Activated CD8-positive, alpha-beta T cell treated with anti-CD3 and anti-CD28 coated beads, Interleukin-2, amount 10 ng/mL, durations not matched to agents 7 days and 5 days (primary cell): ENCODE results near the gene CD48. TPM values are rescaled to one million over a fixed set of nuclear protein-coding genes. Genes with fewer than 3 reads are reported as not detected.
A peak's percentile ranks its signal among the peaks of the same experiment; 100 is the strongest.

ENCODE experiments used
- ATAC-seq: fragments of 150-1000 bp; cut with Tn5 transposase; one replicate; pipeline ENCODE4 v1.10.0; 2021; ENCODE audit warnings: moderate library complexity
- CTCF ChIA-PET: fragments of 350-600 bp; sonication (Branson Sonifier 250); formaldehyde crosslinking; loops from one replicate; lab custom pipeline; 2021; ENCODE audit warnings: antibody characterized with exemption; lab: Charles Lee
- POLR2A ChIA-PET: fragments of 350-600 bp; sonication (Branson Sonifier 250); formaldehyde crosslinking; loops from one replicate; lab custom pipeline; 2021; ENCODE audit warnings: antibody characterized with exemption; lab: Charles Lee
- DNase-seq: peaks from one replicate; pipeline ENCODE4 v3.0.0-alpha.2; 2020
- H3K27ac Mint-ChIP-seq: one replicate; pipeline ENCODE4 v1.8.0; 2021; ENCODE audit warnings: mild to moderate bottlenecking, mixed read lengths
- H3K27me3 Mint-ChIP-seq: one replicate; pipeline ENCODE4 v1.8.0; 2021; ENCODE audit warnings: low read depth, mixed read lengths
- H3K36me3 Mint-ChIP-seq: one replicate; pipeline ENCODE4 v1.8.0; 2021; ENCODE audit warnings: low read depth, mixed read lengths
- H3K4me1 Mint-ChIP-seq: one replicate; pipeline ENCODE4 v1.8.0; 2021; ENCODE audit warnings: low read depth, mixed read lengths
- H3K4me3 Mint-ChIP-seq: one replicate; pipeline ENCODE4 v1.8.0; 2021; ENCODE audit warnings: mild to moderate bottlenecking, mixed read lengths
- H3K9me3 Mint-ChIP-seq: one replicate; pipeline ENCODE4 v1.8.0; 2022; ENCODE audit warnings: mixed read lengths; ENCODE audit not compliant: insufficient read depth
- total RNA-seq, 2 experiments: library from RNA; stranded (reverse); gene quantifications; one replicate each; pipeline ENCODE4 v1.2.3, GENCODE V29; 2021

Gene CD48
- total RNA-seq, 2 experiments from 2014 or later = 325 to 327 TPM

- no peaks in the 10 kb centered on the region for H3K9me3 Mint-ChIP-seq
- H3K36me3 Mint-ChIP-seq = peaks cover 90% of the 10 kb centered on the region
- no peaks in the 10 kb centered on the region for H3K27me3 Mint-ChIP-seq
- POLR2A ChIA-PET = interaction anchor here (1.0 kb wide), 1 partner anchor 16 kb away, joined by 3 read pairs; no protein-coding TSS in a partner anchor
- H3K4me1 Mint-ChIP-seq = peaks cover 93% of the 10 kb centered on the region
- no peak for DNase-seq
- ATAC-seq = no peak
- H3K27ac Mint-ChIP-seq = peak overlapping the region; percentile 40
- H3K4me3 Mint-ChIP-seq = no peak overlapping the region
- CTCF ChIA-PET = no interaction called here
Measured at GRCh38 chr1:160636076-160636475, 75.5 kb downstream of the CD48 start.

- peaks cover 93% of the 10 kb centered on the region for H3K36me3 Mint-ChIP-seq
- no peaks in the 10 kb centered on the region for H3K27me3 Mint-ChIP-seq
- POLR2A ChIA-PET = interaction anchor here (1.0 kb wide), 1 partner anchor 15 kb away, joined by 3 read pairs; no protein-coding TSS in a partner anchor
- no peaks in the 10 kb centered on the region for H3K9me3 Mint-ChIP-seq
- ATAC-seq (no peak), DNase-seq (no peak)
- H3K4me3 Mint-ChIP-seq = no peak overlapping the region
- peaks cover 95% of the 10 kb centered on the region for H3K4me1 Mint-ChIP-seq
- H3K27ac Mint-ChIP-seq = peak overlapping the region; percentile 78
- CTCF ChIA-PET = no interaction called here
Measured at GRCh38 chr1:160634543-160635491, 76.8 kb downstream of the CD48 start.

GRCh38 chr1:160633330-160633903 is 78.2 kb downstream of the CD48 start:
- ChIA-PET CTCF (interaction anchor here (1.0 to 7.5 kb wide), 6 partner anchors 12 to 142 kb away, joined by 3 to 76 read pairs (median 7); partner anchors contain the start of gene SLAMF1), POLR2A (interaction anchor here (1.1 to 1.7 kb wide), 3 partner anchors 10 to 45 kb away, joined by 4 to 14 read pairs (median 8); partner anchors contain the start of gene SLAMF1)
- Mint-ChIP-seq H3K4me1 (peaks cover 93% of the 10 kb centered on the region), H3K4me3 (peak overlapping the region; percentile 0), H3K36me3 (peaks cover 88% of the 10 kb centered on the region), H3K27me3 (no peaks in the 10 kb centered on the region), H3K9me3 (no peaks in the 10 kb centered on the region), H3K27ac (peak overlapping the region; percentile 90)
- no peak for DNase-seq
- ATAC-seq = no peak

- Mint-ChIP-seq H3K4me3 (no peak overlapping the region), H3K4me1 (peaks cover 93% of the 10 kb centered on the region), H3K9me3 (peaks cover 4% of the 10 kb centered on the region), H3K27me3 (no peaks in the 10 kb centered on the region), H3K36me3 (peaks cover 88% of the 10 kb centered on the region), H3K27ac (peak overlapping the region; percentile 92)
- DNase-seq = no peak
- POLR2A ChIA-PET = interaction anchor here (1.0 to 1.7 kb wide), 6 partner anchors 9 to 76 kb away, joined by 3 to 14 read pairs (median 4); partner anchors contain the start of gene SLAMF1
- CTCF ChIA-PET = interaction anchor here (0.7 to 7.5 kb wide), 9 partner anchors 10 to 320 kb away, joined by 3 to 76 read pairs (median 8); partner anchors contain the start of gene SLAMF1
- no peak for ATAC-seq
Measured at GRCh38 chr1:160631983-160632625, 79.5 kb downstream of the CD48 start.

- DNase-seq (no peak), ATAC-seq (no peak)
- Mint-ChIP-seq H3K9me3 (peaks cover 4% of the 10 kb centered on the region), H3K27me3 (no peaks in the 10 kb centered on the region), H3K27ac (peak overlapping the region; percentile 92), H3K4me3 (peak overlapping the region; percentile 70), H3K36me3 (peaks cover 87% of the 10 kb centered on the region), H3K4me1 (peaks cover 93% of the 10 kb centered on the region)
- ChIA-PET POLR2A (interaction anchor here (1.3 to 4.7 kb wide), 5 partner anchors 11 to 42 kb away, joined by 4 to 51 read pairs (median 12); partner anchors contain the start of gene SLAMF1), CTCF (interaction anchor here (1.2 to 7.5 kb wide), 8 partner anchors 7 to 43 kb away, joined by 3 to 76 read pairs (median 11); partner anchors contain the start of gene SLAMF1)
Measured at GRCh38 chr1:160630523-160631451, 80.8 kb downstream of the CD48 start.

- peaks cover 97% of the 10 kb centered on the region for H3K4me1 Mint-ChIP-seq
- ATAC-seq (peak; percentile 75), DNase-seq (peak; percentile 90)
- POLR2A ChIA-PET = interaction anchor here (0.6 to 4.7 kb wide), 13 partner anchors 8 to 439 kb away, joined by 3 to 51 read pairs (median 5); partner anchors contain the start of gene SLAMF1
- no peaks in the 10 kb centered on the region for H3K27me3 Mint-ChIP-seq
- peak overlapping the region; percentile 70 for H3K4me3 Mint-ChIP-seq
- CTCF ChIA-PET = interaction anchor here (0.5 to 7.5 kb wide), 16 partner anchors 7 to 201 kb away, joined by 3 to 76 read pairs (median 4); partner anchors contain the start of gene SLAMF1
- H3K9me3 Mint-ChIP-seq = peaks cover 4% of the 10 kb centered on the region
- peaks cover 89% of the 10 kb centered on the region for H3K36me3 Mint-ChIP-seq
- peak overlapping the region; percentile 92 for H3K27ac Mint-ChIP-seq
Measured at GRCh38 chr1:160629286-160630210, 82.1 kb downstream of the CD48 start.

- Mint-ChIP-seq H3K36me3 (peaks cover 89% of the 10 kb centered on the region), H3K4me3 (peak overlapping the region; percentile 70), H3K27me3 (no peaks in the 10 kb centered on the region), H3K4me1 (peaks cover 97% of the 10 kb centered on the region), H3K9me3 (peaks cover 4% of the 10 kb centered on the region), H3K27ac (peak overlapping the region; percentile 92)
- peak; percentile 58 for DNase-seq
- peak; percentile 26 for ATAC-seq
- POLR2A ChIA-PET = interaction anchor here (0.6 to 4.7 kb wide), 14 partner anchors 9 to 440 kb away, joined by 3 to 51 read pairs (median 4); partner anchors contain the start of gene SLAMF1
- CTCF ChIA-PET = interaction anchor here (0.5 to 7.5 kb wide), 16 partner anchors 8 to 200 kb away, joined by 3 to 76 read pairs (median 5); partner anchors contain the start of gene SLAMF1
Measured at GRCh38 chr1:160628799-160629263, 82.8 kb downstream of the CD48 start.
